B cell (primary cell): ENCODE data around the gene NRXN2. TPM values are rescaled to one million over a fixed set of nuclear protein-coding genes. Genes with fewer than 3 reads are reported as not detected.
A peak's percentile ranks its signal among the peaks of the same experiment; 100 is the strongest.

ENCODE experiments used
- ATAC-seq: fragments of 200-7000 bp; cut with Tn5 transposase; one replicate; pipeline ENCODE4 v1.10.0; 2021; ENCODE audit warnings: low read depth, mild to moderate bottlenecking, moderate number of reproducible peaks, moderate library complexity
- CTCF ChIA-PET: fragments of 350-600 bp; sonication (Branson Sonifier 250); formaldehyde crosslinking; loops from one replicate; lab custom pipeline; 2021; ENCODE audit warnings: antibody characterized with exemption, inconsistent platforms; lab: Charles Lee
- POLR2A ChIA-PET: fragments of 350-600 bp; sonication (Branson Sonifier 250); formaldehyde crosslinking; loops from one replicate; lab custom pipeline; 2021; ENCODE audit warnings: antibody characterized with exemption; lab: Charles Lee
- DNase-seq: peaks from one replicate; pipeline ENCODE4 v3.0.0; 2013
- H2AFZ ChIP-seq: 2 replicates; pipeline ENCODE4 v1.6.1; 2012; ENCODE audit warnings: mild to moderate bottlenecking, low read depth, low read length; ENCODE audit not compliant: insufficient read depth, poor library complexity, severe bottlenecking
- H3K27ac ChIP-seq, 2 donors: 1 replicate in 1 of 2; 2 replicates in 1 of 2; pipeline ENCODE4 v1.5.1; 2012 to 2013; ENCODE audit warnings: low read length in 2 of 2, mild to moderate bottlenecking in 2 of 2, moderate library complexity in 1 of 2
- H3K27me3 ChIP-seq, 4 experiments: fragments of 200-600 bp in 1 of 4; sonication (generic) in 1 of 4; replicated peaks in 1 of 4; 1 replicate in 2 of 4; 2 replicates in 2 of 4; pipeline versions ENCODE4 v1.6.1 to v1.7.0; 2013 to 2016; ENCODE audit warnings: low read length in 3 of 4, mild to moderate bottlenecking in 2 of 4, mixed read lengths in 1 of 4, moderate library complexity in 1 of 4; ENCODE audit not compliant: insufficient read depth in 4 of 4, control insufficient read depth in 3 of 4; ENCODE audit errors: control extremely low read depth in 1 of 4
- H3K36me3 ChIP-seq, 2 experiments: replicated peaks in 1 of 2; 1 replicate in 1 of 2; 2 replicates in 1 of 2; pipeline versions ENCODE4 v1.6.1 to v1.7.1; 2013; ENCODE audit warnings: low read length in 1 of 2; ENCODE audit not compliant: insufficient read depth in 2 of 2, control insufficient read depth in 1 of 2; ENCODE audit errors: control extremely low read depth in 1 of 2, extremely low read depth in 1 of 2
- H3K4me1 ChIP-seq, 2 donors: fragments of 200-600 bp in 1 of 2; sonication (generic) in 1 of 2; 1 replicate in 1 of 2; 2 replicates in 1 of 2; pipeline versions ENCODE4 v1.5.1 to v1.6.1; 2013 to 2017; ENCODE audit warnings: low read length in 2 of 2; ENCODE audit not compliant: control insufficient read depth in 2 of 2, insufficient read depth in 2 of 2
- H3K4me2 ChIP-seq: replicated peaks from 2 replicates; pipeline ENCODE3; 2012; ENCODE audit warnings: mild to moderate bottlenecking, low read depth, low read length; ENCODE audit not compliant: poor library complexity, severe bottlenecking
- H3K4me3 ChIP-seq, 5 experiments: fragments of 200-600 bp in 1 of 5; sonication (generic) in 1 of 5; 1 replicate in 3 of 5; 2 replicates in 2 of 5; pipeline versions ENCODE4 v1.5.1 to v1.7.0; 2011 to 2016; ENCODE audit warnings: low read length in 4 of 5, mild to moderate bottlenecking in 4 of 5, low read depth in 2 of 5, control low read depth in 1 of 5, moderate library complexity in 1 of 5; ENCODE audit not compliant: insufficient read depth in 1 of 5; ENCODE audit errors: control extremely low read depth in 1 of 5, extremely low read depth in 1 of 5
- H3K79me2 ChIP-seq: fragments of 200-600 bp; sonication (generic); one replicate; pipeline ENCODE4 v1.6.0; 2016; ENCODE audit warnings: low read length; ENCODE audit not compliant: control insufficient read depth, insufficient read depth
- H3K9ac ChIP-seq: fragments of 200-600 bp; sonication (generic); 2 replicates; pipeline ENCODE4 v1.6.1; 2017; ENCODE audit warnings: mild to moderate bottlenecking, low read length, moderate library complexity
- H3K9me3 ChIP-seq, 3 donors: one replicate each; pipeline versions ENCODE4 v1.6.1 to v1.7.1; 2013; ENCODE audit warnings: low read length in 2 of 3; ENCODE audit not compliant: control insufficient read depth in 2 of 3, insufficient read depth in 1 of 3; ENCODE audit errors: control extremely low read depth in 1 of 3
- H4K20me1 ChIP-seq: 2 replicates; pipeline ENCODE4 v1.6.0; 2012; ENCODE audit warnings: mild to moderate bottlenecking, low read length; ENCODE audit not compliant: insufficient read depth, control insufficient read depth, poor library complexity, severe bottlenecking
- H3K27ac Mint-ChIP-seq: one replicate; pipeline ENCODE4 v1.8.0; 2021; ENCODE audit warnings: mixed read lengths
- H3K27me3 Mint-ChIP-seq: one replicate; pipeline ENCODE4 v1.8.0; 2021; ENCODE audit warnings: mixed read lengths
- H3K4me1 Mint-ChIP-seq: one replicate; pipeline ENCODE4 v1.8.0; 2021; ENCODE audit warnings: mixed read lengths
- H3K4me3 Mint-ChIP-seq: one replicate; pipeline ENCODE4 v1.8.0; 2021; ENCODE audit warnings: mixed read lengths
- H3K9me3 Mint-ChIP-seq: one replicate; pipeline ENCODE4 v1.8.0; 2022; ENCODE audit warnings: mixed read lengths; ENCODE audit not compliant: insufficient read depth
- CTCF ChIP-seq: fragments of 200-600 bp; IDR thresholded peaks from one replicate; pipeline ENCODE4 v1.8.0; 2022; ENCODE audit warnings: antibody characterized with exemption, mild to moderate bottlenecking
- EZH2 ChIP-seq: IDR thresholded peaks from 2 replicates; pipeline ENCODE4 v1.6.1; 2012; ENCODE audit warnings: borderline replicate concordance, low read depth, mild to moderate bottlenecking, moderate library complexity, low read length; ENCODE audit not compliant: insufficient read depth, poor library complexity, severe bottlenecking
- WGBS: methylation state at CpG from one replicate; pipeline ENCODE4 v1.1.5; 2013; ENCODE audit warnings: missing lambda C conversion rate; ENCODE audit not compliant: insufficient coverage; 5-methylcytosine and 5-hydroxymethylcytosine counted together
- intact Hi-C: fragments of 100-400 bp; cut with micrococcal nuclease; formaldehyde crosslinking; loops from one replicate; pipeline ENCODE4 v1.10.0; 2022
- polyA plus RNA-seq: library from polyadenylated mRNA; depleted of rRNA; stranded (reverse); fragments of >200 nt; gene quantifications from 2 replicates; pipeline ENCODE4 v1.2.3, GENCODE V29; 2012
- total RNA-seq, 2 donors: library from RNA; stranded (reverse); fragments of 120-200 nt in 1 of 2; gene quantifications; 1 replicate in 1 of 2; 2 replicates in 1 of 2; pipeline versions ENCODE4 v1.2.3 to v1.2.4, GENCODE V29; 2013 to 2022

The NRXN2 gene
- total and polyA plus RNA-seq, 2 donors (not counting 1 experiment from before 2014, with no cell fraction given): 0.01 to 0.52 TPM

DNA sequence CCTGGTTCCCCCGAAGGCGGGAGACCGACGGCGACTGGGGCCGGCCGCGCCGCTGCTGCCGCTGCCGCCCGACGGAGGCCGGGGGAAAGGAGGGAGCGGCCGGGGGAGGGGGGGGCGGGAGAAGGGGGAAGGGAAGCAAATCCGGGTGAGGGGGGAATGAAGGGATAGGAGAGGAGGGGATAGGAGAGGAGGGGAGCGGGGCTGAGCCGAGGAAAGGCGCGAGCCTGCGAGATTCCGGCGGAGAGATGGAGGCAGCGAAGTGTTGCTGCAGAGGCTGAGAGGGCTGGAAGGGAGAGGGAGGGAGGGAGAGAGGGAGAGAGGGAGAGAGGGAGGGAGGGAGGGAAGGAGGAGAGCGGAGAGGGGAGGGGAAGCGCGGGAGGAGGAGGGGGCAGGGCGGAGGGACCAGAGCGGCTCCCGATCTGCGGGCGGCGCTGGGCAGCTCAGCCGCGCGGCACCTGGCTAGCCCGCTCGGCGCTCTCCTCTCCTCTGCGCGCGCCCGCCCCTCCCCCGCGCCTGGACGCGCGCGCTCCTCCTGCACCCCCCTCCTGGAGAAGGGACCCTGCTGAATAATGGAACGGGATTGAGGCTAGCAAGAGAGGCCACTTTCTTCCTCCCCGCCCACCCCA, 79.6 kb downstream of the NRXN2 start:
- Histone ChIP-seq H3K4me1 (peaks cover 23 to 39% of the 10 kb centered on the region in 2 donors), H3K36me3 (no peaks in the 10 kb centered on the region), H3K27me3 (peaks cover 0 to 58% (median 36%) of the 10 kb centered on the region in 4 experiments), H3K4me3 (no peak overlapping the region), H3K9me3 (peaks cover 0 to 6% (median 0%) of the 10 kb centered on the region in 3 donors), H3K27ac (no peak overlapping the region), H3K4me2 (peak overlapping the region; percentile 66), H2AFZ (no peak overlapping the region), H4K20me1 (no peaks in the 10 kb centered on the region), H3K79me2 (no peaks in the 10 kb centered on the region), H3K9ac (no peak overlapping the region)
- 3% methylated on average over 22 of the region's 53 CpGs for WGBS
- CTCF ChIA-PET: no interaction called here
- H3K9me3 Mint-ChIP-seq: no peaks in the 10 kb centered on the region
- DNase-seq (no peak), ATAC-seq (no peak)
- TF ChIP-seq EZH2 (no peak), CTCF (no peak)
- POLR2A ChIA-PET: no interaction called here
- peaks cover 36% of the 10 kb centered on the region for H3K27me3 Mint-ChIP-seq
- peak overlapping the region; percentile 62 for H3K4me3 Mint-ChIP-seq
- peaks cover 9% of the 10 kb centered on the region for H3K4me1 Mint-ChIP-seq
- intact Hi-C loops: no loop called here
- no peak overlapping the region for H3K27ac Mint-ChIP-seq

- no peaks in the 10 kb centered on the region for H3K36me3 ChIP-seq
- H3K4me2 ChIP-seq: peak overlapping the region; percentile 66
- ATAC-seq (no peak), DNase-seq (no peak)
- peaks cover 0 to 6% (median 0%) of the 10 kb centered on the region in 3 donors for H3K9me3 ChIP-seq
- H2AFZ ChIP-seq: no peak overlapping the region
- WGBS: 3% methylated on average over 35 of the region's 36 CpGs
- intact Hi-C loops: no loop called here
- no peak overlapping the region for H3K4me3 Mint-ChIP-seq
- H3K4me3 ChIP-seq: no peak overlapping the region
- ChIA-PET POLR2A (no interaction called here), CTCF (no interaction called here)
- H3K4me1 ChIP-seq: peaks cover 28 to 44% of the 10 kb centered on the region in 2 donors
- no peak overlapping the region for H3K27ac Mint-ChIP-seq
- H3K27ac ChIP-seq: no peak overlapping the region
- no peak overlapping the region for H3K9ac ChIP-seq
- peaks cover 11% of the 10 kb centered on the region for H3K4me1 Mint-ChIP-seq
- H3K27me3 Mint-ChIP-seq: peaks cover 34% of the 10 kb centered on the region
- H3K79me2 ChIP-seq: no peaks in the 10 kb centered on the region
- TF ChIP-seq CTCF: no peak
- peak; percentile 68 for TF ChIP-seq EZH2
- H3K27me3 ChIP-seq: peaks cover 0 to 61% (median 36%) of the 10 kb centered on the region in 4 experiments
- no peaks in the 10 kb centered on the region for H4K20me1 ChIP-seq
- H3K9me3 Mint-ChIP-seq: no peaks in the 10 kb centered on the region
Observed at GRCh38 chr11:64642871-64643255, 80.1 kb downstream of the NRXN2 start.
